ENCODE results near the gene ACMSD. TPM values are rescaled to one million over a fixed set of nuclear protein-coding genes. Genes with fewer than 3 reads are reported as not detected.

The ACMSD gene
- polyA plus RNA-seq, 1 experiment: not detected

- H3K27me3 ChIP-seq (ENCODE audit: control insufficient read depth, insufficient read depth, low read length): no peaks in the 10 kb centered on the region
- H3K27ac ChIP-seq (ENCODE audit: low read depth, low read length): peak within 1 kb of the TSS; percentile 97
- TF ChIP-seq, protein P1, sequence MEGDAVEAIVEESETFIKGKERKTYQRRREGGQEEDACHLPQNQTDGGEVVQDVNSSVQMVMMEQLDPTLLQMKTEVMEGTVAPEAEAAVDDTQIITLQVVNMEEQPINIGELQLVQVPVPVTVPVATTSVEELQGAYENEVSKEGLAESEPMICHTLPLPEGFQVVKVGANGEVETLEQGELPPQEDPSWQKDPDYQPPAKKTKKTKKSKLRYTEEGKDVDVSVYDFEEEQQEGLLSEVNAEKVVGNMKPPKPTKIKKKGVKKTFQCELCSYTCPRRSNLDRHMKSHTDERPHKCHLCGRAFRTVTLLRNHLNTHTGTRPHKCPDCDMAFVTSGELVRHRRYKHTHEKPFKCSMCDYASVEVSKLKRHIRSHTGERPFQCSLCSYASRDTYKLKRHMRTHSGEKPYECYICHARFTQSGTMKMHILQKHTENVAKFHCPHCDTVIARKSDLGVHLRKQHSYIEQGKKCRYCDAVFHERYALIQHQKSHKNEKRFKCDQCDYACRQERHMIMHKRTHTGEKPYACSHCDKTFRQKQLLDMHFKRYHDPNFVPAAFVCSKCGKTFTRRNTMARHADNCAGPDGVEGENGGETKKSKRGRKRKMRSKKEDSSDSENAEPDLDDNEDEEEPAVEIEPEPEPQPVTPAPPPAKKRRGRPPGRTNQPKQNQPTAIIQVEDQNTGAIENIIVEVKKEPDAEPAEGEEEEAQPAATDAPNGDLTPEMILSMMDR (IDR thresholded peaks at IDR 0.05; ENCODE audit: low read depth, low read length): no peak
- H3K4me3 ChIP-seq (ENCODE audit: low read depth, low read length): peak within 1 kb of the TSS; percentile 91
- H3K9me3 ChIP-seq (ENCODE audit: control insufficient read depth, insufficient read depth, low read length): no peaks in the 10 kb centered on the region; the same call in 1 of the 2 replicates
- ChIA-PET CTCF (interaction anchor here (1.3 kb wide), 1 partner anchor 468 kb away, joined by 3 read pairs; no protein-coding TSS in a partner anchor), POLR2A (no interaction called here)
- peak; percentile 98 for DNase-seq (ENCODE audit: low read depth, low spot score)
Measured at GRCh38 chr2:134918526-134919340, 80.3 kb downstream of the ACMSD start, which contains the start of gene CCNT2. Gene CCNT2 (plus strand): TSS chr2:134918822. CDS start chr2:134918855, 33 bp downstream.

GRCh38 chr2:134919341-134920210 is 81.2 kb downstream of the ACMSD start:
- CTCF ChIA-PET: interaction anchor here (0.8 to 1.3 kb wide), 3 partner anchors 32 to 468 kb away, joined by 3 to 6 read pairs (median 3); no protein-coding TSS in a partner anchor

DNA sequence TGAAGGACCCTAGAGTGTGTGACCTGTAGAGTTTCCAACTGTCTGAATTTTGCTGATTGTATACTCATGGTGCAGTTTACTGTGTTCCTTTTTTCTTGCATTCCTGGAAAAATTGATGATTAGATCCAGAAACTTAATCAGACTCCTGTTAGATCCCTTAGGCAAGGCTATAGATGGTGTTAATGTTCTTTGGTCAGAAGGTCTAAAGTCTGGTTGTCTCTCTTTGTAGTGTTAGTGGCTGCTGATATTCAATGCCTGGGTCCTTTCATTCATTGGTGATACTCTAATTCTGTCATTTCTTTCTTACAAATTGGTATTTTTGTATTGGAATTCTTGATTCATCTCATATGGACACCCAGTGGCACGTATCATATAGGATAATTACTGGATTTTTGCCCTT is 86.5 kb downstream of the ACMSD start:
- Histone ChIP-seq H3K9me3 (ENCODE audit: control insufficient read depth, insufficient read depth, low read length) (no peaks in the 10 kb centered on the region), H3K4me3 (ENCODE audit: low read depth, low read length) (no peak overlapping the region), H3K27me3 (ENCODE audit: control insufficient read depth, insufficient read depth, low read length) (no peaks in the 10 kb centered on the region), H3K27ac (ENCODE audit: low read depth, low read length) (no peak overlapping the region)
- no peak for DNase-seq (ENCODE audit: low read depth, low spot score)
- POLR2A ChIA-PET: no interaction called here
- TF ChIP-seq, protein P1 (IDR thresholded peaks at IDR 0.05; ENCODE audit: low read depth, low read length): no peak
- CTCF ChIA-PET: no interaction called here

More at GRCh38 chr2:134919341-134920210, 81.2 kb downstream of the ACMSD start:
- POLR2A ChIA-PET: no interaction called here
- Histone ChIP-seq H3K9me3 (ENCODE audit: control insufficient read depth, insufficient read depth, low read length) (no peaks in the 10 kb centered on the region; the same call in 1 of the 2 replicates), H3K27ac (ENCODE audit: low read depth, low read length) (peak overlapping the region; percentile 97), H3K27me3 (ENCODE audit: control insufficient read depth, insufficient read depth, low read length) (no peaks in the 10 kb centered on the region), H3K4me3 (ENCODE audit: low read depth, low read length) (peak overlapping the region; percentile 91)
- DNase-seq (ENCODE audit: low read depth, low spot score): no peak
- TF ChIP-seq, protein P1 (IDR thresholded peaks at IDR 0.05; ENCODE audit: low read depth, low read length): no peak

DNA sequence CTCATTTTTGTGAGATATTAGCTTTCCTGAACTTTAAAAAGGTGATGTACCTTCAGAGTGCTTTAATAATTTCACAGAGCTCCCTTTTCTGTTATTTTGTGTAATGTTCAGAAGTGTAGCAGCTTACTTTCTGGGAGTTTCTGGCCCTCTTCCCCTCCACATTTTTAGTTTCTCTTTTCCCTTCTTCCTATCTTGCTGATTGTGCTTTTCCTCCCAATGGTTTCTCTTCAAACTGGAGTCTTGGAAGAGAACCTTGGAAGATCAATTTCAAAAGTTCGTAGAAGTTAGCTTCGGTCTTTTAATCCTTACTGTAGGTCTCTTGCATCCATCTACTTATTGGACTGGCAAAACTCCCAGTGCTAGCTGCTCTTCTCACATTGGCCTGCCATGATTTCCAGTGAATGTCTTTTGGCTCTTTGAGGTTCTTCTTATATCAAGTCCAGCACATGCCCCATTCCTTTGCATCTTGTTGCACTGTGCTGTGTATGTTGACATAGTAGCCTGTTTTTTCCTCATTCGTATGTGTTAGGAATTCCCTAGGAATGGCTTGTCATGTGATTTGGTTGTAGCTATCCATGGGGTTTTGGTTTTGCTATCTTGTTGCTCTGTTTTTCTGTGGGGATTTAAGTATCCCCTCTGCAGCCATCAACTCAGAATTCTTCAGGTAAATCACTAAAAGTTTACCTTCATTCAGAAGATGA is 88.0 kb downstream of the ACMSD start:
- ChIA-PET POLR2A (no interaction called here), CTCF (interaction anchor here (0.7 kb wide), 1 partner anchor 467 kb away, joined by 13 read pairs; no protein-coding TSS in a partner anchor)
- no peaks in the 10 kb centered on the region for H3K9me3 ChIP-seq (ENCODE audit: control insufficient read depth, insufficient read depth, low read length)
- no peaks in the 10 kb centered on the region for H3K27me3 ChIP-seq (ENCODE audit: control insufficient read depth, insufficient read depth, low read length)
- H3K27ac ChIP-seq (ENCODE audit: low read depth, low read length): no peak overlapping the region
- TF ChIP-seq, protein P1 (IDR thresholded peaks at IDR 0.05; ENCODE audit: low read depth, low read length): no peak
- no peak overlapping the region for H3K4me3 ChIP-seq (ENCODE audit: low read depth, low read length)
- no peak for DNase-seq (ENCODE audit: low read depth, low spot score)
